GM19043 (cell line): ENCODE measurements around the gene TECPR2.
"Not testable (repeated sequence)": the region's sequence is repeated elsewhere in the genome, so short reads cannot be mapped to it uniquely, and the experiment has no call there.

Source experiments
- ATAC-seq: cut with Tn5 transposase; IDR thresholded peaks from one replicate; pipeline ENCODE4 v1.9.1; 2021; ENCODE audit warnings: low read depth; ENCODE audit not compliant: unreplicated experiment

TECPR2 gene

GRCh38 chr14:102329381-102329780 is 33.4 kb upstream of the TECPR2 start:
- ATAC-seq, result not testable (repeated sequence)

GRCh38 chr14:102330806-102331205 is 31.9 kb upstream of the TECPR2 start:
- no peak for ATAC-seq

GRCh38 chr14:102333390-102333789 is 29.4 kb upstream of the TECPR2 start:
- ATAC-seq, result no peak

GRCh38 chr14:102333795-102334705 is 28.7 kb upstream of the TECPR2 start:
- ATAC-seq, result no peak

GRCh38 chr14:102335163-102335562 is 27.6 kb upstream of the TECPR2 start:
- ATAC-seq, result no peak

GRCh38 chr14:102338724-102339123 is 24.0 kb upstream of the TECPR2 start:
- ATAC-seq, result no peak

- no peak for ATAC-seq
Measured at GRCh38 chr14:102341566-102341965, 21.2 kb upstream of the TECPR2 start.

GRCh38 chr14:102342238-102342637 is 20.5 kb upstream of the TECPR2 start:
- ATAC-seq, result no peak

- no peak for ATAC-seq
Measured at GRCh38 chr14:102344084-102344483, 18.7 kb upstream of the TECPR2 start.

- ATAC-seq, result no peak
Measured at GRCh38 chr14:102344485-102344884, 18.3 kb upstream of the TECPR2 start.

GRCh38 chr14:102345232-102345631 is 17.5 kb upstream of the TECPR2 start:
- ATAC-seq, result no peak

GRCh38 chr14:102346645-102347044 is 16.1 kb upstream of the TECPR2 start:
- no peak for ATAC-seq

- ATAC-seq, result no peak
Measured at GRCh38 chr14:102348376-102348775, 14.4 kb upstream of the TECPR2 start.

- no peak for ATAC-seq
Measured at GRCh38 chr14:102351023-102351422, 11.7 kb upstream of the TECPR2 start.

GRCh38 chr14:102351593-102351992 is 11.1 kb upstream of the TECPR2 start:
- not testable (repeated sequence) for ATAC-seq

- ATAC-seq, result no peak
Measured at GRCh38 chr14:102352213-102352612, 10.5 kb upstream of the TECPR2 start.

- ATAC-seq, result no peak
Measured at GRCh38 chr14:102353126-102353619, 9.6 kb upstream of the TECPR2 start.

GRCh38 chr14:102356280-102356679 is 6.5 kb upstream of the TECPR2 start:
- ATAC-seq, result no peak

- no peak for ATAC-seq
Measured at GRCh38 chr14:102359341-102359740, 3.4 kb upstream of the TECPR2 start.

GRCh38 chr14:102360388-102360787 is 2.4 kb upstream of the TECPR2 start:
- no peak for ATAC-seq

- no peak for ATAC-seq
Measured at GRCh38 chr14:102362084-102362483, 657 bp upstream of the TECPR2 start.
